NOMO-1 (cell line): ENCODE data around the gene HIP1.
A peak's percentile ranks its signal among the peaks of the same experiment; 100 is the strongest.
"Not testable (repeated sequence)": the region's sequence is repeated elsewhere in the genome, so short reads cannot be mapped to it uniquely, and the experiment has no call there.

ENCODE experiments used
- DNase-seq, 2 experiments: peaks; one replicate each; lab custom pipeline; 2025; ENCODE audit not compliant: unreplicated experiment in 2 of 2; lab: John Stamatoyannopoulos, UW

The HIP1 gene

GRCh38 chr7:75646571-75647102, 92.1 kb downstream of the HIP1 start:
- DNase-seq, result no peak

GRCh38 chr7:75645570-75645969, 93.2 kb downstream of the HIP1 start:
- DNase-seq, result no peak

GRCh38 chr7:75644589-75644988, 94.2 kb downstream of the HIP1 start:
- no peak for DNase-seq

- DNase-seq, result peak; percentile 94 to 97
Observed at GRCh38 chr7:75642810-75643486, 95.8 kb downstream of the HIP1 start.

- no peak for DNase-seq
Observed at GRCh38 chr7:75640201-75640600, 98.5 kb downstream of the HIP1 start.

GRCh38 chr7:75639886-75640190, 98.9 kb downstream of the HIP1 start:
- no peak for DNase-seq

- DNase-seq, result peak; percentile 47 to 48
Observed at GRCh38 chr7:75639071-75639885, 99.5 kb downstream of the HIP1 start.

GRCh38 chr7:75638594-75639070, 100.1 kb downstream of the HIP1 start:
- DNase-seq, result no peak

GRCh38 chr7:75637854-75638593, 100.7 kb downstream of the HIP1 start:
- DNase-seq, result peak in 1 of 2 experiments; percentile 31

GRCh38 chr7:75635036-75635435, 103.7 kb downstream of the HIP1 start:
- DNase-seq, result no peak

- not testable (repeated sequence) for DNase-seq
Observed at GRCh38 chr7:75632587-75632986, 106.2 kb downstream of the HIP1 start.

- peak; percentile 20 to 35 for DNase-seq
Observed at GRCh38 chr7:75631711-75632110, 107.0 kb downstream of the HIP1 start.

- peak; percentile 74 to 81 for DNase-seq
Observed at GRCh38 chr7:75630549-75630948, 108.2 kb downstream of the HIP1 start.

- DNase-seq, result no peak
Observed at GRCh38 chr7:75629044-75629443, 109.7 kb downstream of the HIP1 start.

- no peak for DNase-seq
Observed at GRCh38 chr7:75628055-75628454, 110.7 kb downstream of the HIP1 start.

- no peak for DNase-seq
Observed at GRCh38 chr7:75626954-75627353, 111.8 kb downstream of the HIP1 start.

GRCh38 chr7:75625868-75626267, 112.9 kb downstream of the HIP1 start:
- DNase-seq, result no peak

- DNase-seq, result peak; percentile 97 to 100
Observed at GRCh38 chr7:75624134-75624832, 114.5 kb downstream of the HIP1 start.

GRCh38 chr7:75623390-75624133, 115.2 kb downstream of the HIP1 start:
- no peak for DNase-seq

- peak; percentile 79 to 86 for DNase-seq
Observed at GRCh38 chr7:75621124-75621523, 117.6 kb downstream of the HIP1 start.
